B cell (primary cell): ENCODE results near the gene MAP4K5. TPM values are rescaled to one million over a fixed set of nuclear protein-coding genes. Genes with fewer than 3 reads are reported as not detected.
A peak's percentile ranks its signal among the peaks of the same experiment; 100 is the strongest.

Experiments used
- ATAC-seq: fragments of 200-7000 bp; cut with Tn5 transposase; one replicate; pipeline ENCODE4 v1.10.0; 2021; ENCODE audit warnings: low read depth, mild to moderate bottlenecking, moderate number of reproducible peaks, moderate library complexity
- CTCF ChIA-PET: fragments of 350-600 bp; sonication (Branson Sonifier 250); formaldehyde crosslinking; loops from one replicate; lab custom pipeline; 2021; ENCODE audit warnings: antibody characterized with exemption, inconsistent platforms; lab: Charles Lee
- POLR2A ChIA-PET: fragments of 350-600 bp; sonication (Branson Sonifier 250); formaldehyde crosslinking; loops from one replicate; lab custom pipeline; 2021; ENCODE audit warnings: antibody characterized with exemption; lab: Charles Lee
- DNase-seq: peaks from one replicate; pipeline ENCODE4 v3.0.0; 2013
- H2AFZ ChIP-seq: 2 replicates; pipeline ENCODE4 v1.6.1; 2012; ENCODE audit warnings: mild to moderate bottlenecking, low read depth, low read length; ENCODE audit not compliant: insufficient read depth, poor library complexity, severe bottlenecking
- H3K27ac ChIP-seq, 2 donors: 1 replicate in 1 of 2; 2 replicates in 1 of 2; pipeline ENCODE4 v1.5.1; 2012 to 2013; ENCODE audit warnings: low read length in 2 of 2, mild to moderate bottlenecking in 2 of 2, moderate library complexity in 1 of 2
- H3K27me3 ChIP-seq, 4 experiments: fragments of 200-600 bp in 1 of 4; sonication (generic) in 1 of 4; replicated peaks in 1 of 4; 1 replicate in 2 of 4; 2 replicates in 2 of 4; pipeline versions ENCODE4 v1.6.1 to v1.7.0; 2013 to 2016; ENCODE audit warnings: low read length in 3 of 4, mild to moderate bottlenecking in 2 of 4, mixed read lengths in 1 of 4, moderate library complexity in 1 of 4; ENCODE audit not compliant: insufficient read depth in 4 of 4, control insufficient read depth in 3 of 4; ENCODE audit errors: control extremely low read depth in 1 of 4
- H3K36me3 ChIP-seq, 2 experiments: replicated peaks in 1 of 2; 1 replicate in 1 of 2; 2 replicates in 1 of 2; pipeline versions ENCODE4 v1.6.1 to v1.7.1; 2013; ENCODE audit warnings: low read length in 1 of 2; ENCODE audit not compliant: insufficient read depth in 2 of 2, control insufficient read depth in 1 of 2; ENCODE audit errors: control extremely low read depth in 1 of 2, extremely low read depth in 1 of 2
- H3K4me1 ChIP-seq, 2 donors: fragments of 200-600 bp in 1 of 2; sonication (generic) in 1 of 2; 1 replicate in 1 of 2; 2 replicates in 1 of 2; pipeline versions ENCODE4 v1.5.1 to v1.6.1; 2013 to 2017; ENCODE audit warnings: low read length in 2 of 2; ENCODE audit not compliant: control insufficient read depth in 2 of 2, insufficient read depth in 2 of 2
- H3K4me2 ChIP-seq: replicated peaks from 2 replicates; pipeline ENCODE3; 2012; ENCODE audit warnings: mild to moderate bottlenecking, low read depth, low read length; ENCODE audit not compliant: poor library complexity, severe bottlenecking
- H3K4me3 ChIP-seq, 5 experiments: fragments of 200-600 bp in 1 of 5; sonication (generic) in 1 of 5; 1 replicate in 3 of 5; 2 replicates in 2 of 5; pipeline versions ENCODE4 v1.5.1 to v1.7.0; 2011 to 2016; ENCODE audit warnings: low read length in 4 of 5, mild to moderate bottlenecking in 4 of 5, low read depth in 2 of 5, control low read depth in 1 of 5, moderate library complexity in 1 of 5; ENCODE audit not compliant: insufficient read depth in 1 of 5; ENCODE audit errors: control extremely low read depth in 1 of 5, extremely low read depth in 1 of 5
- H3K79me2 ChIP-seq: fragments of 200-600 bp; sonication (generic); one replicate; pipeline ENCODE4 v1.6.0; 2016; ENCODE audit warnings: low read length; ENCODE audit not compliant: control insufficient read depth, insufficient read depth
- H3K9ac ChIP-seq: fragments of 200-600 bp; sonication (generic); 2 replicates; pipeline ENCODE4 v1.6.1; 2017; ENCODE audit warnings: mild to moderate bottlenecking, low read length, moderate library complexity
- H3K9me3 ChIP-seq, 3 donors: one replicate each; pipeline versions ENCODE4 v1.6.1 to v1.7.1; 2013; ENCODE audit warnings: low read length in 2 of 3; ENCODE audit not compliant: control insufficient read depth in 2 of 3, insufficient read depth in 1 of 3; ENCODE audit errors: control extremely low read depth in 1 of 3
- H4K20me1 ChIP-seq: 2 replicates; pipeline ENCODE4 v1.6.0; 2012; ENCODE audit warnings: mild to moderate bottlenecking, low read length; ENCODE audit not compliant: insufficient read depth, control insufficient read depth, poor library complexity, severe bottlenecking
- H3K27ac Mint-ChIP-seq: one replicate; pipeline ENCODE4 v1.8.0; 2021; ENCODE audit warnings: mixed read lengths
- H3K27me3 Mint-ChIP-seq: one replicate; pipeline ENCODE4 v1.8.0; 2021; ENCODE audit warnings: mixed read lengths
- H3K4me1 Mint-ChIP-seq: one replicate; pipeline ENCODE4 v1.8.0; 2021; ENCODE audit warnings: mixed read lengths
- H3K4me3 Mint-ChIP-seq: one replicate; pipeline ENCODE4 v1.8.0; 2021; ENCODE audit warnings: mixed read lengths
- H3K9me3 Mint-ChIP-seq: one replicate; pipeline ENCODE4 v1.8.0; 2022; ENCODE audit warnings: mixed read lengths; ENCODE audit not compliant: insufficient read depth
- EZH2 ChIP-seq: IDR thresholded peaks from 2 replicates; pipeline ENCODE4 v1.6.1; 2012; ENCODE audit warnings: borderline replicate concordance, low read depth, mild to moderate bottlenecking, moderate library complexity, low read length; ENCODE audit not compliant: insufficient read depth, poor library complexity, severe bottlenecking
- WGBS: methylation state at CpG from one replicate; pipeline ENCODE4 v1.1.5; 2013; ENCODE audit warnings: missing lambda C conversion rate; ENCODE audit not compliant: insufficient coverage; 5-methylcytosine and 5-hydroxymethylcytosine counted together
- intact Hi-C: fragments of 100-400 bp; cut with micrococcal nuclease; formaldehyde crosslinking; loops from one replicate; pipeline ENCODE4 v1.10.0; 2022
- polyA plus RNA-seq: library from polyadenylated mRNA; depleted of rRNA; stranded (reverse); fragments of >200 nt; gene quantifications from 2 replicates; pipeline ENCODE4 v1.2.3, GENCODE V29; 2012
- total RNA-seq, 2 donors: library from RNA; stranded (reverse); fragments of 120-200 nt in 1 of 2; gene quantifications; 1 replicate in 1 of 2; 2 replicates in 1 of 2; pipeline versions ENCODE4 v1.2.3 to v1.2.4, GENCODE V29; 2013 to 2022
- TF ChIP-seq, protein P1 (sequence below): fragments of 200-600 bp; IDR thresholded peaks from one replicate; pipeline ENCODE4 v1.8.0; 2022; ENCODE audit warnings: antibody characterized with exemption, mild to moderate bottlenecking

MAP4K5 gene
- total and polyA plus RNA-seq, 2 donors (not counting 1 experiment from before 2014, with no cell fraction given) = 14.1 to 60.0 TPM

DNA sequence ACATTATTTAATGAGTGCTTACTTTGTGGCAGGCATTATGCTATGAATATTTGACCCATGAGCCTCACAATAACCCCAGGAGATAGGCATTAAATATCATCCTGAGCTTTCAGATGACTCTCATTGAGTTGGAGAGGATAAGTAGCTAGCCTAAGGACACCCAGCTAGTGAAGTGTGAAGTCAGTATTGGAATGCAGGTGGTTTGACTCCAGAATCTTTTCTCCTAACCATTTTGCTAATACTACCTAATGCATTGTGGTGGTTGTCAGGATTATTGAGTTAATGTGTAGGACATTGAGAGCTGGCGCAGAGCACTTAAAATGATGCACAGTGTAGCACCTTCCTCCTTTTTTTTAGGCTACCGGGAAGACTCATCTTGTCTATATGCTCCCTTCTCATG lies 131.9 kb downstream of the MAP4K5 start:
- Histone ChIP-seq H4K20me1 (no peaks in the 10 kb centered on the region), H3K9me3 (no peaks in the 10 kb centered on the region), H3K4me1 (peaks cover 11 to 20% of the 10 kb centered on the region in 2 donors), H3K27ac (no peak overlapping the region), H3K9ac (no peak overlapping the region), H2AFZ (no peak overlapping the region), H3K79me2 (no peaks in the 10 kb centered on the region), H3K36me3 (no peaks in the 10 kb centered on the region), H3K4me2 (no peak overlapping the region), H3K4me3 (no peak overlapping the region), H3K27me3 (no peaks in the 10 kb centered on the region)
- ATAC-seq (no peak), DNase-seq (no peak)
- Mint-ChIP-seq H3K27me3 (peaks cover 2% of the 10 kb centered on the region), H3K4me1 (peaks cover 34% of the 10 kb centered on the region), H3K4me3 (no peak overlapping the region), H3K9me3 (no peaks in the 10 kb centered on the region), H3K27ac (no peak overlapping the region)
- no CpG with 5 or more reads among the region's 2 CpGs for WGBS
- intact Hi-C loops = no loop called here
- ChIA-PET POLR2A (interaction anchor here (0.5 kb wide), 1 partner anchor 272 kb away, joined by 4 read pairs; no protein-coding TSS in a partner anchor), CTCF (interaction anchor here (0.7 to 1.1 kb wide), 2 partner anchors 37 to 80 kb away, joined by 3 read pairs; no protein-coding TSS in a partner anchor)
- TF ChIP-seq, protein P1, sequence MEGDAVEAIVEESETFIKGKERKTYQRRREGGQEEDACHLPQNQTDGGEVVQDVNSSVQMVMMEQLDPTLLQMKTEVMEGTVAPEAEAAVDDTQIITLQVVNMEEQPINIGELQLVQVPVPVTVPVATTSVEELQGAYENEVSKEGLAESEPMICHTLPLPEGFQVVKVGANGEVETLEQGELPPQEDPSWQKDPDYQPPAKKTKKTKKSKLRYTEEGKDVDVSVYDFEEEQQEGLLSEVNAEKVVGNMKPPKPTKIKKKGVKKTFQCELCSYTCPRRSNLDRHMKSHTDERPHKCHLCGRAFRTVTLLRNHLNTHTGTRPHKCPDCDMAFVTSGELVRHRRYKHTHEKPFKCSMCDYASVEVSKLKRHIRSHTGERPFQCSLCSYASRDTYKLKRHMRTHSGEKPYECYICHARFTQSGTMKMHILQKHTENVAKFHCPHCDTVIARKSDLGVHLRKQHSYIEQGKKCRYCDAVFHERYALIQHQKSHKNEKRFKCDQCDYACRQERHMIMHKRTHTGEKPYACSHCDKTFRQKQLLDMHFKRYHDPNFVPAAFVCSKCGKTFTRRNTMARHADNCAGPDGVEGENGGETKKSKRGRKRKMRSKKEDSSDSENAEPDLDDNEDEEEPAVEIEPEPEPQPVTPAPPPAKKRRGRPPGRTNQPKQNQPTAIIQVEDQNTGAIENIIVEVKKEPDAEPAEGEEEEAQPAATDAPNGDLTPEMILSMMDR = no peak
- no peak for TF ChIP-seq EZH2

DNA sequence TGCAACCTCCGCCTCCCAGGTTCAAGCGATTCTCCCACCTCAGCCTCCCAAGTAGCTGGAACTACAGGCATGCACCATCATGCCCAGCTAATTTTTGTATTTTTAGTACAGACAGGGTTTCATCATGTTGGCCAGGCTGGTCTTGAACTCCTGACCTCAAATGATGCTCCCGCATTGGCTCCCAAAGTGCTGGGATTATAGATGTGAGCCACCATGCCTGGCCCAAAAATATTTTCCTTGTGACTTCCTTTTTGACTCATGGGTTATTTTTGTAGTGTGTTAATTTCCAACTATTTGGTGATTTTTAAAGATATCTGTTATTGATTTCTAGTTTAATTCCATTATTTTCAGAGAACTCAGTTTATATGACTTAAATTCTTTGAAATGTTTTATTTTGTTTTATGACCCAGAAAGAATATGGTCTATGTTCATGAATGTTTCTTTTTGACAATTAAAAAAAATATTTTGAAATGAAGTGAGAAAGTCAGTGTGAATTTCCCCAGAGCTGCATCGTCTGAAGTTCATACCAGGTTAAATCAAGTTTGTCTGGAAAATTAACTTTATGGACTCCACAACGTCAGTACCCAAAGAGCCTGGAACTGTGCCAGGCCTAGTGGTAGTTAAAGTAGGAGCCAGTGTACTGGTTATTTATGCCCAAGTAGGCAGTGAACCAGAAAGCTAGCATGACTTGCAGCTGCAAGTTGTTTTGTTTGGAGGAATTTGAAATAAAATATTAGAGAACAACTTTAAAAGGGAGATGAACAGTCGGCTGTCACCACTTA lies 132.9 kb downstream of the MAP4K5 start:
- 52% methylated on average over 3 of the region's 6 CpGs for WGBS
- H3K9ac ChIP-seq = no peak overlapping the region
- Mint-ChIP-seq H3K27me3 (peaks cover 2% of the 10 kb centered on the region), H3K9me3 (no peaks in the 10 kb centered on the region), H3K4me3 (no peak overlapping the region), H3K27ac (no peak overlapping the region), H3K4me1 (peaks cover 37% of the 10 kb centered on the region)
- POLR2A ChIA-PET = no interaction called here
- H3K27me3 ChIP-seq = no peaks in the 10 kb centered on the region
- H2AFZ ChIP-seq = no peak overlapping the region
- no peak overlapping the region for H3K4me3 ChIP-seq
- H3K9me3 ChIP-seq = no peaks in the 10 kb centered on the region
- no peak overlapping the region for H3K27ac ChIP-seq
- peak overlapping the region; percentile 10 for H3K4me2 ChIP-seq
- H3K36me3 ChIP-seq = no peaks in the 10 kb centered on the region
- intact Hi-C loops = no loop called here
- no peak for TF ChIP-seq EZH2
- TF ChIP-seq, protein P1 = no peak
- CTCF ChIA-PET = interaction anchor here (0.7 to 1.1 kb wide), 2 partner anchors 16 to 36 kb away, joined by 3 read pairs; no protein-coding TSS in a partner anchor
- no peaks in the 10 kb centered on the region for H4K20me1 ChIP-seq
- DNase-seq = no peak
- no peak for ATAC-seq
- H3K79me2 ChIP-seq = no peaks in the 10 kb centered on the region
- peaks cover 11 to 20% of the 10 kb centered on the region in 2 donors for H3K4me1 ChIP-seq
